ENCODE data around the gene RASD2. TPM values are rescaled to one million over a fixed set of nuclear protein-coding genes. Genes with fewer than 3 reads are reported as not detected.

Gene RASD2
- total RNA-seq, 1 donor from 2014 or later = 5.0 TPM

DNA sequence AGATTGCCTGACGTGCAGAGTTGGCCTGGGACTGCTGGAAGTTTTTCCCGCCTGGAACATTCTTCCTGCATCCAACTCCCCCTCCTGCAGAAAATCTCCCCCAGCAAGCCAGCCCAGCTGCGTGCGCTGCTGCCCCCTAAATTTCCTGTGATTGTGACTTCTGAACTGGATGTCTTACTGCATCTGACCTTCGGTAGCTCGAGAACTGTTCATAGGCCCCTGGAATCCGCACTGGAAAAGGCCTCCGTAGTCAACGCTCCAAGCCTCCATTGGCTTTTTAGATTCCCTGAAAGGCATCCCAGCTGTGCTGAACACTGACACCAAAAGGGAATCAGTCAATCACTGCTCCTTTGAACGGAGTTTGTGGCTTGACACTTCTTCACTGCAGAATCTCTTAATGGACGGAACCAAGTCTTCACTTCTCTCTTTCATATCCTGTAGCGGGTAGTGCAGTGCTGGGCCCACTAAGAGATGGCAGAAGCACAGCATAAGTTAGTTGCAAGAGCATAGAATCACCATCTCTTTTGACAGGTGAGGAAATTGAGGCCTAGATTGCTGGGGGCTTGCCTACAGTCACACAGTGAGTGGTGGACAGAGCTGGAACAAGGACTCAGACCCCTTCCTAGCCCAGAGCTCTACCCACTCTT lies 14.2 kb upstream of the RASD2 start:
- Histone ChIP-seq H3K4me3 (no peak overlapping the region), H3K27me3 (ENCODE audit: low read depth) (peaks cover 17% of the 10 kb centered on the region), H3K27ac (replicated peaks) (peak overlapping the region; percentile 71), H3K4me1 (peaks cover 19% of the 10 kb centered on the region), H3K36me3 (no peaks in the 10 kb centered on the region), H3K9me3 (replicated peaks) (peaks cover 10% of the 10 kb centered on the region)
- DNase-seq = no peak
- intact Hi-C loops (cut with micrococcal nuclease) = no loop called here
- TF ChIP-seq, protein P1, sequence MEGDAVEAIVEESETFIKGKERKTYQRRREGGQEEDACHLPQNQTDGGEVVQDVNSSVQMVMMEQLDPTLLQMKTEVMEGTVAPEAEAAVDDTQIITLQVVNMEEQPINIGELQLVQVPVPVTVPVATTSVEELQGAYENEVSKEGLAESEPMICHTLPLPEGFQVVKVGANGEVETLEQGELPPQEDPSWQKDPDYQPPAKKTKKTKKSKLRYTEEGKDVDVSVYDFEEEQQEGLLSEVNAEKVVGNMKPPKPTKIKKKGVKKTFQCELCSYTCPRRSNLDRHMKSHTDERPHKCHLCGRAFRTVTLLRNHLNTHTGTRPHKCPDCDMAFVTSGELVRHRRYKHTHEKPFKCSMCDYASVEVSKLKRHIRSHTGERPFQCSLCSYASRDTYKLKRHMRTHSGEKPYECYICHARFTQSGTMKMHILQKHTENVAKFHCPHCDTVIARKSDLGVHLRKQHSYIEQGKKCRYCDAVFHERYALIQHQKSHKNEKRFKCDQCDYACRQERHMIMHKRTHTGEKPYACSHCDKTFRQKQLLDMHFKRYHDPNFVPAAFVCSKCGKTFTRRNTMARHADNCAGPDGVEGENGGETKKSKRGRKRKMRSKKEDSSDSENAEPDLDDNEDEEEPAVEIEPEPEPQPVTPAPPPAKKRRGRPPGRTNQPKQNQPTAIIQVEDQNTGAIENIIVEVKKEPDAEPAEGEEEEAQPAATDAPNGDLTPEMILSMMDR (IDR thresholded peaks at IDR 0.05; ENCODE audit: borderline replicate concordance) = no peak

DNA sequence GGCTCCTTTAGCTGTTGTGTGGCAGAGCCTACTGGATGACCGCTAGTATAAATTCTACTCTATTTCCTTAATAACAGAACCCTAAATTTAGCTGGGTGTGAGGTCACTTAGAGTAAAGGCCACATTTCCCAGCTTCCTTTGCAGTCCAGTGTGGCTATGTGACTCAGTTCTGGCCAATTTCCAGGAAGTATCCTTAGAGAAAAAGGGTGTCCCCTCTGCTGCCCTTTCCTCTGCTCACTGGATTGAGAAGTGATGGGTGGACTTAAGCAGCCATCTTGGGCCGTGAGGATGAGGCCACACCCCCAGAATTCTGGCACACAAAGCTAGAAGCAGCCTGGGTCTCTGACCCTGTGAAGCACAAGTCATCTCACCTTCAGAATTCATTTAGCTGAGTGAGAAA lies 11.7 kb upstream of the RASD2 start:
- Histone ChIP-seq H3K27ac (replicated peaks) (no peak overlapping the region), H3K4me1 (peaks cover 19% of the 10 kb centered on the region), H3K9me3 (replicated peaks) (peaks cover 10% of the 10 kb centered on the region), H3K27me3 (ENCODE audit: low read depth) (no peaks in the 10 kb centered on the region), H3K36me3 (no peaks in the 10 kb centered on the region), H3K4me3 (no peak overlapping the region)
- TF ChIP-seq, protein P1 (IDR thresholded peaks at IDR 0.05; ENCODE audit: borderline replicate concordance) = no peak
- intact Hi-C loops (cut with micrococcal nuclease) = no loop called here
- DNase-seq = no peak

DNA sequence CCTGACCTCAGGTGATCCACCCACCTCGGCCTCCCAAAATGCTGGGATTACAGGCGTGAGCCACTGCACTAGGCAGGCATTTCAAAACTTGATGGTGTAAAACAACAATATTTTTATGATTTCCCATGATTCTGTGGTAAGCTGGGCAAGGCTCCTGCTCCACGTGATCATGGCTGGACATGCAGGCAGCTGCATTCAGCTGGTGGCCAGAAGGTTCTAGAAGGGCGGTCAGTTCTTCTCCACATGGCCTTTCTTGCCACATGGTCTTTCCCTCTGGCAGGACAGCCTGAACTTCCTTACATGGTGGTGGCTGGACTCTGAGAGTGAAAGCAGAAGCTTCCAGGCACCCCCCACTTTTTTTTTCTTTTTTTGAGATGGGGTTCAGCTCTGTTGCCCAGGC lies 9.9 kb upstream of the RASD2 start:
- TF ChIP-seq, protein P1 (IDR thresholded peaks at IDR 0.05; ENCODE audit: borderline replicate concordance) = no peak
- Histone ChIP-seq H3K27me3 (ENCODE audit: low read depth) (no peaks in the 10 kb centered on the region), H3K27ac (replicated peaks) (peak overlapping the region; percentile 27), H3K9me3 (replicated peaks) (peaks cover 10% of the 10 kb centered on the region), H3K4me3 (no peak overlapping the region), H3K4me1 (peaks cover 12% of the 10 kb centered on the region), H3K36me3 (no peaks in the 10 kb centered on the region)
- DNase-seq = no peak
- intact Hi-C loops (cut with micrococcal nuclease) = no loop called here

DNA sequence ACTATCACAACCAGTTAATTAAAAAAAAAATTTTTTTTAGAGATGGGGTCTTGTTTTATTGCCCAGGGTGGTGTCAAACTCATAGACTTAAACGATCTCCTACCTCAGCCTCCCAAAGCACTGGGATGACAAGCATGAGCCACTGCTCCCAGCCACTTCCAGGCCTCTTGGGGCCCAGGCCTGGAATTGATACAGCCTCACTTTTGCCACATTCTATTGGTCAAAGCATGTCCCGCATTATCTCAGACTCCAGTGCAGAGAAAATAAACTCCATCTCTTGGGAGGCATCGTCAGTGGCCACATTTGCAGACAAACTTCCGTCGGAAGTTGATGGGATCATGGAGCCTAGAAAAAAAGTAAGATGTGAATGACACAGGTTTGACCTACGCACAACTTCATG lies 9.4 kb upstream of the RASD2 start:
- peak overlapping the region; percentile 47 for H3K27ac ChIP-seq (replicated peaks)
- H3K4me3 ChIP-seq = no peak overlapping the region
- no peaks in the 10 kb centered on the region for H3K36me3 ChIP-seq
- no peak for DNase-seq
- TF ChIP-seq, protein P1 (IDR thresholded peaks at IDR 0.05; ENCODE audit: borderline replicate concordance) = no peak
- H3K27me3 ChIP-seq (ENCODE audit: low read depth) = no peaks in the 10 kb centered on the region
- intact Hi-C loops (cut with micrococcal nuclease) = no loop called here
- H3K4me1 ChIP-seq = peaks cover 8% of the 10 kb centered on the region
- H3K9me3 ChIP-seq (replicated peaks) = peaks cover 10% of the 10 kb centered on the region

DNA sequence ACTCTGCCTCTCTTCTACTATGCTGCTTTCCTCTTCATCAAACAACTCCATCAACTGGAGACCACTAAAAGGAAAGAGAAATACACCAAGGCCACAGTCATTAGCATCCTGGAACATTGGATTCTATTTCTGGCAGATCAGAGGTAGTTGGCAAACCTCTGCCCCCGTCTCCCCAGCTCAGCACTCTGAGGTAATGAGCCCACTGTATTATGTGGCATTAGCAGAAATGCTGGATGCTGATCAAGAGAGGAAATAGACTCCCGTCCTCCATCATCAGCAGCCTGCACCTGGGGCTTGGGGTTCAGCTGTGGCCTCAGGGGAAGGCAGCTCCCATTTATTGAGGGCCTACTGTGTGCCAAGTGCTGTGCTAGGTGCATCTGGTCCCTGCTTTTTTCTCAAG lies 9.0 kb upstream of the RASD2 start:
- intact Hi-C loops (cut with micrococcal nuclease) = no loop called here
- no peaks in the 10 kb centered on the region for H3K36me3 ChIP-seq

More for the DNA sequence above, 9.0 kb upstream of the RASD2 start:
- no peaks in the 10 kb centered on the region for H3K27me3 ChIP-seq (ENCODE audit: low read depth)
- H3K27ac ChIP-seq (replicated peaks) = peak overlapping the region; percentile 47
- H3K4me1 ChIP-seq = peaks cover 7% of the 10 kb centered on the region
- no peak overlapping the region for H3K4me3 ChIP-seq
- no peak for DNase-seq
- H3K9me3 ChIP-seq (replicated peaks) = peaks cover 10% of the 10 kb centered on the region
- TF ChIP-seq, protein P1 (IDR thresholded peaks at IDR 0.05; ENCODE audit: borderline replicate concordance) = no peak
